GM11168 (cell line): ENCODE data around the gene BHLHA9.
"Not testable (repeated sequence)": the region's sequence is repeated elsewhere in the genome, so short reads cannot be mapped to it uniquely, and the experiment has no call there.

Experiments used
- in situ Hi-C: fragments of 300-500 bp; cut with MboI; formaldehyde crosslinking; loops from one replicate; pipeline ENCODE4 v1.12.0; 2022; ENCODE audit warnings: low sequenced_read_pairs; ENCODE audit not compliant: unreplicated experiment

BHLHA9 gene

DNA sequence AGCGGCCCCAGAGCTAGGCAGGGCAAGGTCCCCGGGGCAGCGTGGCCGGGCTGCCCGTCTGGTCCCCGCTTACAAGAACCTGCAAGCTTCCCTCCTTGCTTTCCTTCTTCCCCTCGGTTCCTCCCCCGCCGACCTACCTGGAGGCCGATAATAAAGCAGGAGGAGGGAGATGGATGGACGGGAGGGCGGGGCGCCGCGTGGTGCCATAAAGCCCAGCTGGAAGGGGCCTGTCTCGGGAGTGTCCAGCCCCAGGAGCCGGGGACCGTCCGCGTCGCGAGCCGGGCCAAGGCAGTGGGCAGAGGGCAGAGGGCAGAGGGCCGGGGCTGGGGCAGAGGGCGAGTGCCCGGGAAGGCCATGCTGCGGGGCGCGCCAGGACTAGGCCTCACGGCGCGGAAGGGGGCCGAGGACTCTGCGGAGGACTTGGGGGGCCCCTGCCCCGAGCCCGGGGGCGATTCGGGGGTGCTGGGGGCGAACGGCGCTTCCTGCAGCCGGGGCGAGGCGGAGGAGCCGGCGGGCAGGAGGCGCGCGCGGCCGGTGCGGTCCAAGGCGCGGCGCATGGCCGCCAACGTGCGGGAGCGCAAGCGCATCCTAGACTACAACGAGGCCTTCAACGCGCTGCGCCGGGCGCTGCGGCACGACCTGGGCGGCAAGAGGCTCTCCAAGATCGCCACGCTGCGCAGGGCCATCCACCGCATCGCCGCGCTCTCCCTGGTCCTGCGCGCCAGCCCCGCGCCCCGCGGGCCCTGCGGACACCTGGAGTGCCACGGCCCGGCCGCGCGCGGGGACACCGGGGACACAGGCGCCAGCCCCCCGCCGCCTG is at the start of gene BHLHA9:
TSS of gene BHLHA9 (plus strand) at position 235 of the 820 bp plus-strand sequence. CDS start at position 355, 120 bp downstream.
- in situ Hi-C loops: loop anchor here (5.0 to 10.0 kb wide), 2 partner anchors 67 to 244 kb away; partner anchors contain the start of gene INPP5K

DNA sequence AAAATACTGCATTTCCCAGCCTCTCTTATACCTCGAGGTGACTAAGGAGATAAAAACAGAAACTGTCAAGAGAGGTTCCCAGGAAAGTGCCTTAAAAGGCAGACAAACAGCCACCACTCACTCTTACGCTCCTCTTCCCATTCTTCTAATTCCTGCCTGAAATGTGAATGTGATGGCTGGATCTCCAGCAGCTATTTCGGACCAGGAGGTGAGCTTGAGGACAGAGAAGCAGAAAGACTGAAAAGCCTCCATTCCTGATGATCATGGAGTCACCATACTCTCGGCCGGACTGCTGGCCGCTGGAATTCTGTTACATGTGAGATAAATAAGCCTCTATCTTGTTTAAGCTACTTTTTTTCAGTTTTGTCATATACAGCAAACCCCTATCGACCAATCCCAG is 49.0 kb upstream of the BHLHA9 start:
- in situ Hi-C loops: no loop called here

DNA sequence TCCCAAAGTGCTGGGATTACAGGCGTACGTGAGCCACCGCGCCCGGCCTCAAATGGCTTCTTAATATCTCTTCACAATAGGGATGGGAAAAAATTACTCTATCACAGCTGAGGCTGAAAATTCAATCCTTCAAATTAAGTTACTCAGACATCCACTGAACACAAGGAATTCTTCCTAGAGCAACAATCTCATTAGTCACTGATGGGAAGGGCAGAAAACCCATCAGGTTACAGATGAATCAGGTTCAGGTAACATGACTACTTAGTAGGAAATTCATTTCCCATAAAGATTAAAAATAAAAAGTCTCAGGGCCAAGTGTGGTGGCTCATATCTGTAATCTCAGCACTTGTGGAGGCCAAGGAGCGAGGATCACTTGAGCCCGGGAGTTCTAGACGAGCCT is 47.9 kb upstream of the BHLHA9 start:
- in situ Hi-C loops: no loop called here

DNA sequence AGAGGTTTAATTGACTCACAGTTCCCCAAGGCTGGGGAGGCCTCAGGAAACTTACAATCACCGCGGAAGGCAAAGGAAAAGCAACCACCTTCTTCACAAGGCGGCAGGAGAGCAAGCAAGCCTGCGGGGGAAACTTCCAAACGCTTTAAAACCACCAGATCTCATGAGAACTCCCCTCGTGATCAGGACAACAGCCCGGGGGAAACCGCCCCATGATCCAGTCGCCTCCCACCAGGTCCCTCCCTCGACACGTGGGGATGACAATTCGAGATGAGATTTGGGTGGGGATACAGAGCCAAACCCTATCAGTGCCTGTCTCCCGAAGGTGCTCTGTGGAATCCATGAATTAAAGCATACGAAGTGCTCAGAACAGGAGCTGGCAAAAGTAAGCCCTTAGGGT is 46.6 kb upstream of the BHLHA9 start:
- in situ Hi-C loops: no loop called here

DNA sequence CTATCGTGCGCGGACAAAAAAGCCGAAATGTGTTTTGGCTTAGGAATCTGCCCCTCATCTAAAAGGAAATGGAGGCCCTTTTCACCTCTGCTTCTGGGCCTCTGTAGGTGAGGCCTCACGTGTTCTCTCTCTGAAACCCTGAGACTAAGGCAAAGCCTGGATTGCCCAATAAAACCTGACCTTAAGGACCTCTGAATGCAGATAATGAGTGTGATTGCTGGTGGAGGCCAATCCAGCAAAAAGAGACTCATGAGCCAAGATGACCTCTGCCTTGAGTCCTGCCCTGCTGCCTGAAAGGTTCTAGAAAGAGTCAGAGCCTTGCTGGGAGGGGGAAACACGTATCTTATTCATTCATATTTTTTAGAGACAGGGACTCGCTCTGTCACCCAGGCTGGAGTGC is 45.9 kb upstream of the BHLHA9 start:
- in situ Hi-C loops: no loop called here

DNA sequence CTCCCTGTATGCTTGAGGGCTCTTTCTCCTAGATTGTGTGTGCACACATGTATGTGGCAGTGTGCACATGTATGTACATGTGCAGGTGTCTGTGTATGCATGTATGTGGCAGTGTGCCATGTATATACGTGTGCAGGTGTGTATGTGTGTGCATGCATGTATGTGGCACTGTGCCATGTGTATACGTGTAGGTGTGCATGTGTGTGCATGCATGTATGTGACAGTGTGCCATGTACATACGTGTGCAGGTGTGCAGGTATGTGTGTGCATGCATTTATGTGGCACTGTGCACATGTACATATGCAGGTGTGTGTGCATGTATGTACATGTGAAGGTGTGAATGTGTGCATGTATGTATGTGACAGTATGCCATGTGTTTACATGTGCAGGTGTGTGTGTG is 43.9 kb upstream of the BHLHA9 start:
- in situ Hi-C loops: no loop called here

DNA sequence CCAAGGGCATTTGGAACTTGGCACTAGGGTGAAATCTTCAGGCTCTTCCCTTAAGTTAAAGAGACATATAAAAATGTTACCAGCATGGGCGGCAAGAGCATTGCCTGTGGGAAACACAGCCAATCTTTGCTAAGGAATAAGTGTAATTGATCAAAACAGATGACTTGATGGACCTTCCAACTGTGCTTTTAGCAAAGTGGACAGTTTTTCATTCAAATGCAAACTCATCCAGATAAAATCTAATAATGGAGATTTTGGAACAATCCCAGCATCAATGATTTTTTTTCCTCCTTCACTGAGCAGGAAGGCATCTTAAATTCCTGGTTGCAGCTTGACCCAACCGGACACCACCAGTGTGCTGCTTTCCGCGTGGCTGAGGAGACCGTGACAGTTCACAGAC is 42.9 kb upstream of the BHLHA9 start:
- in situ Hi-C loops: no loop called here

DNA sequence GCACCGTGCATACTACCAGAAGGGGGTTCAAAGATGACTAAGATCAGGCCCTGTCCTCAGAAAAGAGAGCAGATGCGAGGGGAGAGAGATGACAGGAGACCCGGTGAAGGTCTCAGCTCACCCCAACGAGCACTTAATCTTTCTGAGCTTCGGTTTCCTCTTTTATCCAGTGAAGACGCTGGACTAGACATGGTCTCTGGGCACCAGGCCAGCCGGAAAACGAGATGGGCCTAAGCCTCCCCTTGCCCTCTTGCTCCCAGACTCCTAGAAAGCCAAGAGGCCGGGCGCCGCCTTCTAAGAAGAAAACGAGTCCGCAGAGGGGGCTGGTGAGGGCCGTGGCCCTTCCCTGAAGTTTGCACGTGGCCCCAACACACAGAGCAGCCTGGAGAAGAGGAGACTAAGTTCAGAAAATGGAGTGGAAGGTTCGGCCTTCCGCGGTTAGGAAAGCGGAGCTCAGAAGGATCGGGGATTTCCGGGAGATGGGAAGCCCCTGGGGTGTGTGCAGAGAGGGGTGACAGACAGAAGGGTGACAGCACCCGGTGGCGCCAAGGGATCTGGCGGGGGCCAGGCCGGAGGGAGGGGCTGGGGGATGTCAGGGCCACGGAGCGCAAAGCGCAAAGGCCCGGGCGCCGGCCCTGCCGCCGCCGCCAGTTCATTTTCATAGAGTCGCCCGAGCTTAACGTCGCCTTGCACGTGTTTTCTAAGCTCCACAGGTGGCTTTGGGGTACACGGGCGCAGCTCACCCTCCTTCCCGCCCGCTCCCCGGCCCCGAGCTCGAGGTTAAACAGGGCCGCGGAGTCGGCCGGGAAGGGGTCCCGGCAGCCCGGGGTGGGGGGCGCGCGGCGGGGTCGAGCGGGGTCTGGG is 42.1 kb upstream of the BHLHA9 start:
- in situ Hi-C loops: no loop called here

DNA sequence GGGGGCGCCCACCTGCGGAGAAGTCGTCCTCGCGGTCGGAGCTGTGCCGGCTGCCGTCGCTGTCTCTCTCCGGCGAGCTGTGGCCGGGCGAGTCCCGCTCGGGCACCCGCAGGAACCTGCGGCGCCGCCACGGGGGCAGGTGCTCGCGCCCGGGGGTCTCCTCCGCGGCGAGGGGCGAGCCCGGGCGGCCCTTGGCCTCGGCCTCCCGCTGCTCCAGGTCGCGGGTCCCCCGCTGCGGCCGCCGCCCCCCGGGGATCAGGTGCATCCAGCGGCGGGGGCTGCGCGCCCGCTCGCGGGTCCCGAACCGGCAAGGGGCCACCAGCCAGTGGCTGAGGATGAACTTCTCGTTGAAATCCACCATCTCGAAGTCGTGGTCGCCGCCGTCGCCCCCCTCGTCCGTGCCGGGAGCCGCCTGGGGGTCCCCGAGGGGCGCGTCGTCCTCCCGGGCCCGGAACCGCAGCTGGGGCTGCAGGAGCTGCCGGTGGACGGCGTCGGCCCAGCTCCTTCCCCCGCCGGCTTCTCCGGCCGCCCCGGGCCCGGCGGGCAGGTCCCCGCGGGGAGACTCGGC is 41.4 kb upstream of the BHLHA9 start:
- in situ Hi-C loops: no loop called here

DNA sequence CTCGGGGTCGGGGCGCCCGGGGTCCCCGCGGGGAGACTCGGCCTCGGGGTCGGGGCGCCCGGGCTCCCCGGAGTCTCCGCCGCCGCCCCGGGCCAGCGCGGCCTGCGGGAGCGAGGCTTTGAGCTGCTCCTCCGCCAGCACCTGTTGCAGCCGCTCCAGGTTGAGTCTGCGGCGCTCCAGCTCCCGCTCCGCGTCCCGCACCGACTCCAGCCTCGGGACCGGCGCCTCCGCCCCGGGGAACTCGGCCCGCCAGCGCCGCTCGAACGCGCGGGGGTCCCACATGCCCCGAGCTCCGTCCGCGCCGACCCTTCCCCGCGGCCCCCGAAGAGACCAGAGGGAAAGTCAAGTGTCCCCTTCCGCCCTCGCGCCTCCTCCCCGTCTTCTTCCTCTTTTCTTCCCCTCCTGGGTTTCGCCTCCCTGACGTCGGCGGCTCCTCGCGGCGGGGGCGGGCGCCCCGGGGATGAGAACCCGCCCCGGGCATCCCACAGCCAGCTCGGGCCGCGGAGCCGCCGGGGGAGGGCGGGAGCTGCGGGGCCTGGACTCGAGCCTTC is 40.8 kb upstream of the BHLHA9 start:
- in situ Hi-C loops: no loop called here

DNA sequence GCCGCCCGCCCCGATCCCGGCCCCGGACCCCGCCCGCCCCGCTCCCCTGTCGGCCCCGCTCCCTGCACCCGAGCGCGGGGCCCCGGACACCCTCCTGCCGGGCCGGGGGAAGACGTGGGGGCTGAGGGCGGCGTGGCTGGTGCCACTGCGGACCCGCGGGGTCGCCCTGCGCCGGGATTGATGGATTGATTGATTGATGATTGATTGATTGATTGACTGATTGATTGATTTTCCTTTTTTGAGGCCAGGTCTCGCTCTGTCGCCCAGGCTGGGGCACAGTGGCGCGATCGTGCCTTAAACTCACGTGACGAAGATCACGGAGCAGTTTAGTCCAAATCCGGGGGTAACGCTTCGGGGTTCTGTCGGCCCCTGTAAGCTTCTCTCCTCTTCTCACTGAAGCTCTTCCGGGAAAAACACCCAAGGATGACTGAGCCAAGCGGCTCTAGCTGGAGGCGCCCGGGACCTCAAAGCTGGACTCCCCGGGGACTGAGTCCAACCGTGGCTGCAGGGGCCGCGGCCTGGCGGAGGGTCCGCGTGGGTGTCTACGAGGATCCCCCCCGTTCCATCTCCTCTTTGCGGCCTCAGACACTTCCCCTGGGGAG is 40.2 kb upstream of the BHLHA9 start:
- in situ Hi-C loops: no loop called here

DNA sequence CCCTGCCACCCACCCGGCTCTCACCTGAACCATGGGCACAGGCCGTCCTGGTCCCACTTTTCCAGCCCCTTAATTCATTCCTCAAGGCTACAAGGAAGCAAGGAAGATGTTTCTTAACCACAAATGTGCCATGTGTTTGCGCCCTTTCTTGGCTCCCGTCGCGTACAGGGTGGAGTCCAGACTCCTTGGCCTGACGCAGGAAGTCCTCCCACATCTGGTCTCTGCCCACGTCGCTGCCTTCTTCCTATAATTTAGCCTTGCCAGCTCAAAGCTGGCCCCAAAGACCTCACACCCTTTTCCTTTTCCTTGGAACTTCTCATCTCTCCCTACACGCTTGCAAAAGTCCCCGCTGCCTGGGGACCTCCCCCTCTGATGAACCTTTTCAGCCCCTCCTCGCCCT is 38.8 kb upstream of the BHLHA9 start:
- in situ Hi-C loops: no loop called here

DNA sequence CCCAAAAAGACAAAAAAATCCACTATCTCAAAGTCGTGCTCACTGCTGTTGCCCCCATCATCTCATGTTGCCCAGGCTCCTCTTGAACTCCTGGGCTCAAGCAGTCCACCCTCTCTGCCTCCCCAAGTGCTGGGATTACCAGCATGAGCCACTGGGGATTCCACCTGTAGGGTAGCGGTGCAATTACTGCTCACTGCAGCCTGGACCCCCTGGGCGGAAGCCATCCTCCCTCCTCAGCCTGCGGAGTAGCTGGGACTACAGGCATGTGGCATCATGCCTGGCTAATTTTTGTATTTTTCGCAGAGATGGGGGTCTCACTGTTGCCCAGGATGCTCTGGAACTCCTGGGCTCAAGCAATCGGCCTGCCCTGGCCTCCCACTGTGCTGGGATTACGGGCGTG is 37.9 kb upstream of the BHLHA9 start:
- in situ Hi-C loops: no loop called here

DNA sequence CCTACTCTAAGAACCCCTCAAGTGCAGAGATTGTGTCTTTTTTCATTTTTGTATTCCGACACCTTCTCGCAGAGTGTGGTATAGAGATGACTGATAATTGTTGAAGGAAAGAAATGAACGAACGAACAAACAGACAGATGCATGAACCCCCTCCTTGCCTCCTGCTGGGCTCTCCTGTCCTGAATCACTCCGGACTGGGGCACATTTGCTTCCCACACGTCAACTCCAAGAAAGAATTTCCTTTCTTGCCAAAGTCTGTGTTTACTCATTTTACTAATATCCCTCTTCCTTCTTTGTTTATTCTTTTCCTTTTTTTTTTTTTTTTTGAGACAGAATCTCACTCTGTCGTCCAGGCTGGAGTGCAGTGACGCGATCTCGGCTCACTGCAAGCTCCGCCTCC is 37.5 kb upstream of the BHLHA9 start:
- in situ Hi-C loops: no loop called here

DNA sequence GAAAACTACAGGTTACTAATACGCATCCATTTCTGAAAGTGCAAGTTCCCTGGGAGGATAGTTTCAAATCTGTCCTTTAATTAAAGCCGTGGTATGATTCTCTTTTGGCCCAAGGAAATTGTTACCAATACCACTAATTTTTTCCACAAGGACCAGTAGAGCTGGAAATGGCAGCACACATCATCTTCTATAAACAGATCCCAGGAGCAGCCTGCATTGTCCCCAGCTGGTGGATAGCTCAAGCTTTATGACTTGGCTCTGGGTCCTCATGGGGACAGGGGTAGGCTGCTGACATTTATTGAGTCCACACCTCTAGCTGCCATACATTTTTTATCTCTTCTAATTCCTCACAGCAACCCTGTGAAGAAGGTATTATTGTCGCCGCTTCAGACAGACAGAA is 35.8 kb upstream of the BHLHA9 start:
- in situ Hi-C loops: no loop called here

DNA sequence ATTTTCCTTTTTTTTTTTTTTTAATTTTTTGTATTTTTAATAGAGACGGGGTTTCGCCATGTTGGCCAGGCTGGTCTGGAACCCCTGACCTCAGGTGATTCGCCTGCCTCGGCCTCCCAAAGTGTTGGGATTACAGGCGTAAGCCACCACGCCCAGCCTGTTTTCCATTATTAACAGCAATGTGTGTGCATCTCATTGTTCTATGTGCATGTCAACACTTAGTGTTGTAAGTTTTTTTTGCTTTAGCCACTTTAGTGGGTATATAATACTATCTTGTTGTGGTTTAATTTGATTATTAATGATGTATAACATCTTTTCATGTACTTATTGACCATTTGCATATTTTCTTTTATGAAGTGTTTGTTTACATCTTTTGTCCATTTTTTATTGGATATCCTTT is 32.8 kb upstream of the BHLHA9 start:
- in situ Hi-C loops: no loop called here

DNA sequence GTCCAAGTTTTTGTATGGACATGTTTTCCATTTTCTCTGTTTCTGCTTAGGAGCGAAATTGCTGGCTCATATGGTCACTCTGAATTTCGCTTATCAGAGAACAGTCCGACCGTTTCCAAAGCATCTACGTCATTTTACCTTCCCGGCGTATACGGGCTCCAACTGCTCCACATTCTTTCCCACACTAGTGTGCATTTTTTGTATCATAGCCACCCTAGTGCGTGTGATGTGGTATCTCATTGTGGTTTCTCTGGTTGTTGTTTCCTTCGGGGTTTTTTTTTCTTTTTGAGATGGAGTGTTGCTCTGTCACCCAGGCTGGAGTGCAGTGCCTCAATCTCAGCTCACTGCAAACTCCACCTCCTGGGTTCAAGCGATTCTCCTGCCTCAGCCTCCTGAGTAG is 31.0 kb upstream of the BHLHA9 start:
- in situ Hi-C loops: no loop called here

DNA sequence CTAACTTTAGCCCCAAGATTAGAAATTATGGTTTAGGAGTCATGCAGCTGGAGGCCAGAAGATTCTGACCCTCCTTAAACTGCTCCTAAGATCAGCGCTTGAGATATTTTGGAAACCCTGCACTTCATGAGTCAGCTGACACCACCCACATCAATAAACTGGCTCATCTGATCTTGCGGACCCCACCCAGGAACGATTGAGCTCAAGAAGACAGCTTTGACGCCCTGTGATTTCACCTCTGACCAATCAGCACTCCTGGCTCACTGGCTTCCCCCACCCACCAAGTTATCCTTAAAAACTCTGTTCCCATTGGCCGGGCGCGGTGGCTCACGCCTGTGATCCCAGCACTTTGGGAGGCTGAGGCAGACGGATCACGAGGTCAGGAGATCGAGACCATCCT is 29.8 kb upstream of the BHLHA9 start:
- in situ Hi-C loops: not testable (repeated sequence)

DNA sequence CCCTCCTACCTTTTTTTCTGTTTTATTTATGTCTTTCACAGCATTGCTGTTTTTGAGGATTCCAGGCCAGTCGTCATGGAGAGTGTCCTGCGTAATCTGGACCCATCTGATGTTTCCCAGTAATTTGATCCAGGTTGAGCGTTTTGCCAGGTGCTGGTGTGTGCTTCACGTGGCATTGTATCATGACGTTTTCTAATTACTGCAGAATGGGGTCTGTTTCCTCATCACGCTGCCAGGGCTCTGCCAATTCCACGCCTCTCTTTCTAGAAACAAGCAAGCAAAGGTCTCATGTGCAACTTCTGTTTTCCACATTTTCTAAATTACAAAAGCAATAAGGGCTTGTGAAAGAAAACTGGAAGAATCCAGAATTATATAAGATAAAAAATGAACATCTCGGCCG is 28.3 kb upstream of the BHLHA9 start:
- in situ Hi-C loops: no loop called here

DNA sequence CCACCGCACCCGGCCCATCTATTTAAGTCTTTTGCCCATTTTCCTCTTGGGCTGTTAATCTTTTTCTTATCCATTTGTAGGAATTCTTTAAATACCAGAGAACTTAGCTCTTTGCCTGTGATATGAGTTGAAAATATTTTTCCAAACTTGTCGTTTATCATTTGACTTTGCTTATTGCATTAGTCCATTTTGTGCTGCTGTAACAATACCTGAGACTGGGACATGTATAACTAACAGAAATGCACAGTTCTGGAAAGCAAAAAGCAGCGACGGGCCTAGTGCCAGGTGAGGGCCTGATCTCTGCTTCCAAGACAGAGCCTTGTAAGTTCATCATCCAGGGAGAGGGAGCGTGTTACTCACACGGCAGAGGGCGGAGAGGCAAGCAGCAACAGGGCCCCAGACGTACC is 25.6 kb upstream of the BHLHA9 start:
- in situ Hi-C loops: no loop called here
